ENCODE data around the gene FAM118B. TPM values are rescaled to one million over a fixed set of nuclear protein-coding genes. Genes with fewer than 3 reads are reported as not detected.

FAM118B gene
- total RNA-seq, 2 donors from 2014 or later = 40.1 to 40.8 TPM

DNA sequence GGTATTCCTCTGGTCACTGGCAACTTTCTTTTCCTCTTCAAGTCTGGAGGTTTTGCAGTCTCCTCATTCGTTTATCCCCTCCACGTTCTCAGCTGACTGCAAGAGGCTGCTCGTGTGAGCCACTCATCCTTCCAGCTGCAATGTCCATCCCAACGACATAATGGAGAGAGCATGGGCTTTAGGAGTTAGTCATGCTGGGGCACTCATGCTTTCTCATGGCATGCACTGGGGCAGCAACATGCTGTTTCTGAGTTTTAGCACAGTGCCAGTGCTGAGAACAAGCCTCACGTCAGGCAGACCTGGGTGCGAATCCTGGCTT, 99.4 kb downstream of the FAM118B start:
- Mint-ChIP-seq H3K9me3 (no peaks in the 10 kb centered on the region), H3K27ac (no peak overlapping the region), H3K36me3 (ENCODE audit: low read depth) (peaks cover 26% of the 10 kb centered on the region), H3K27me3 (ENCODE audit: insufficient read depth) (no peaks in the 10 kb centered on the region), H3K4me3 (no peak overlapping the region), H3K4me1 (peaks cover 11% of the 10 kb centered on the region)
- no peak overlapping the region for H3K9ac ChIP-seq (ENCODE audit: extremely low read depth, low read length, poor library complexity, severe bottlenecking)
- no peak for DNase-seq
- H3K4me1 ChIP-seq (ENCODE audit: control insufficient read depth, insufficient read depth, low read length) = peaks cover 4% of the 10 kb centered on the region
- no peak overlapping the region for H3K27ac ChIP-seq (ENCODE audit: low read depth, low read length)
- H3K4me3 ChIP-seq (ENCODE audit: low read length) = no peak overlapping the region
- peaks cover 12% of the 10 kb centered on the region for H3K36me3 ChIP-seq (ENCODE audit: control insufficient read depth, insufficient read depth, low read length)
- 80 to 100% methylated on average over 3 to 6 of the region's 6 CpGs for WGBS, 2 experiments (ENCODE audit: insufficient coverage in 1 of 2, insufficient read length in 1 of 2)
- no peaks in the 10 kb centered on the region for H3K9me3 ChIP-seq (ENCODE audit: control insufficient read depth, low read length)
- no peaks in the 10 kb centered on the region for H3K27me3 ChIP-seq (ENCODE audit: control insufficient read depth, insufficient read depth, low read length, poor library complexity, severe bottlenecking)
- TF ChIP-seq CTCF (conservative IDR thresholded peaks at IDR 0.05) = no peak

DNA sequence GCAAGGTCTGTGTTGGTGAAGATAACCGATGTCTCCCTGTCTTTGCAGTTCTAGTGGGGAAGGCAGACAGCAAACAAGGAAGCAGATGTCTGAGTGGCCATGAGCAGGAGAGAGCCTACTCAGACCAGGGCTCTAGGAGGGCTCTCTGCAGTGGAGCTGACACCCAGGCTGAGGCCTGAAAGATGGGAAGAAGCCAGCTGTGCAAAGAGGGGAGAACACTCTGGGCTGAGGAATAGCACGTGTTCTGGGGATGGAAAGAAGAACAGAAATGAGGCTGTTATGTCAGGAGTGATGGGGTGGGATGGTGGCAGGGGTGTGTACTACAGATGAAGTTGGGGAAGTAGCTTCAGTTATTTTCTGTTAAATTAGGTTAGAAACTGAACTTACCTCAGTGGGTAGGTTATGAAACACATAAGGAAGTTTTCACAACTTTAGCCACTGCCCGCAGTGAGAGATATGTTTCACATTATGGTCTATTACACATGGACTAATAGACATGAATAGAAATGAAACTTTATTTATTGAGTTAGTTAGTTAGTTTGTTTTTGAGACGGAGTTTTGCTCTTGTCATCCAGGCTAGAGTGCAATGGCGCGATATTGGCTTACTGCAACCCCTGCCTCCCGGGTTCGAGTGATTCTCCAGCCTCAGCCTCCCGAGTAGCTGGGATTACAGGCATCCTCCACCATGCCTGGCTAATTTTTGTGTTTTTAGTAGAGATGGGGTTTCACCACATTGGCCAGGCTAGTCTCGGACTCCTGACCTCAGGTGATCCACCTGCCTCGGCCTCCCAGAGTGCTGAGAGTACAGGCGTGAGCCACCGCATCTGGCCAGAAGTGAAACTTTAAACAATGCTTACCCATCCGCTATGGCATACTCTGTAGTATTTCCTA, 100.1 kb downstream of the FAM118B start:
- TF ChIP-seq CTCF (conservative IDR thresholded peaks at IDR 0.05) = no peak
- Mint-ChIP-seq H3K27ac (no peak overlapping the region), H3K4me3 (no peak overlapping the region), H3K36me3 (ENCODE audit: low read depth) (peaks cover 27% of the 10 kb centered on the region), H3K27me3 (ENCODE audit: insufficient read depth) (no peaks in the 10 kb centered on the region), H3K9me3 (no peaks in the 10 kb centered on the region), H3K4me1 (peaks cover 11% of the 10 kb centered on the region)
- Histone ChIP-seq H3K9me3 (ENCODE audit: control insufficient read depth, low read length) (no peaks in the 10 kb centered on the region), H3K36me3 (ENCODE audit: control insufficient read depth, insufficient read depth, low read length) (peaks cover 11% of the 10 kb centered on the region), H3K4me3 (ENCODE audit: low read length) (no peak overlapping the region), H3K4me1 (ENCODE audit: control insufficient read depth, insufficient read depth, low read length) (peaks cover 4% of the 10 kb centered on the region), H3K9ac (ENCODE audit: extremely low read depth, low read length, poor library complexity, severe bottlenecking) (no peak overlapping the region), H3K27ac (ENCODE audit: low read depth, low read length) (no peak overlapping the region), H3K27me3 (ENCODE audit: control insufficient read depth, insufficient read depth, low read length, poor library complexity, severe bottlenecking) (no peaks in the 10 kb centered on the region)
- WGBS, 2 experiments (ENCODE audit: insufficient coverage in 1 of 2, insufficient read length in 1 of 2) = 90 to 93% methylated on average over 7 to 14 of the region's 14 CpGs
- no peak for DNase-seq

Other genes starting within 250 kb of the FAM118B start
- gene CDON, start 148.9 kb upstream of the FAM118B start, total RNA-seq = 10 to 100 TPM; 19.2 to 24.5 TPM
- 10 to 100 TPM; 36.8 to 37.7 TPM for gene RPUSD4, start 132 bp upstream of the FAM118B start, total RNA-seq
- gene SRPRA, start 57.1 kb downstream of the FAM118B start, total RNA-seq = 10 to 100 TPM; 68.4 to 79.2 TPM
- 10 to 100 TPM; 50.7 to 55.8 TPM for gene FOXRED1, start 57.4 kb downstream of the FAM118B start, total RNA-seq
- gene TIRAP, start 71.3 kb downstream of the FAM118B start, total RNA-seq = 10 to 100 TPM in 1 of 2 donors, 1 to 10 TPM in 1; 9.2 to 11.4 TPM
- gene DCPS, start 92.3 kb downstream of the FAM118B start, total RNA-seq = 10 to 100 TPM; 19.0 to 22.6 TPM
- gene ST3GAL4, start 143.9 kb downstream of the FAM118B start, total RNA-seq = 10 to 100 TPM; 16.5 to 21.5 TPM